Calu3 (cell line): ENCODE results near the gene MIB1. TPM values are rescaled to one million over a fixed set of nuclear protein-coding genes. Genes with fewer than 3 reads are reported as not detected.

Experiments used
- BruUV-seq: library from RNA; stranded (reverse); fragments of 400-500 nt; replicated peaks from 2 replicates; lab custom pipeline; 2021; lab: Mats Ljungman, UMichigan
- CTCF ChIA-PET: fragments of 300-600 bp; sonication (Branson Sonifier 250); formaldehyde crosslinking; loops from one replicate; lab custom pipeline; 2022; ENCODE audit warnings: antibody characterized with exemption; lab: Charles Lee
- DNase-seq: peaks from one replicate; pipeline ENCODE4 v3.0.0; 2022
- H3K27ac Mint-ChIP-seq: one replicate; pipeline ENCODE4 v1.8.0; 2022; ENCODE audit warnings: mixed read lengths; ENCODE audit not compliant: unreplicated experiment
- H3K27me3 Mint-ChIP-seq: one replicate; pipeline ENCODE4 v1.8.0; 2022; ENCODE audit warnings: mixed read lengths; ENCODE audit not compliant: unreplicated experiment
- H3K36me3 Mint-ChIP-seq: one replicate; pipeline ENCODE4 v1.8.0; 2022; ENCODE audit warnings: mild to moderate bottlenecking, moderate library complexity, mixed read lengths; ENCODE audit not compliant: insufficient read depth, unreplicated experiment
- H3K4me1 Mint-ChIP-seq: one replicate; pipeline ENCODE4 v1.8.0; 2022; ENCODE audit warnings: mild to moderate bottlenecking, low read depth, mixed read lengths; ENCODE audit not compliant: unreplicated experiment
- H3K4me3 Mint-ChIP-seq: one replicate; pipeline ENCODE4 v1.8.0; 2022; ENCODE audit warnings: mild to moderate bottlenecking, low read depth, moderate library complexity, mixed read lengths; ENCODE audit not compliant: unreplicated experiment
- H3K9me3 Mint-ChIP-seq: one replicate; pipeline ENCODE4 v1.8.0; 2022; ENCODE audit warnings: low read depth, mixed read lengths; ENCODE audit not compliant: unreplicated experiment
- intact Hi-C: fragments of 100-400 bp; cut with micrococcal nuclease; formaldehyde crosslinking; loops from one replicate; pipeline ENCODE4 v1.10.0; 2022; ENCODE audit not compliant: unreplicated experiment
- total RNA-seq: library from RNA; stranded (reverse); gene quantifications from 2 replicates; pipeline ENCODE4 v1.2.3, GENCODE V29; 2022
- TF ChIP-seq, protein P1 (sequence below): fragments of 200-600 bp; IDR thresholded peaks from one replicate; pipeline ENCODE4 v1.8.0; 2022; ENCODE audit warnings: antibody characterized with exemption; ENCODE audit not compliant: unreplicated experiment

The MIB1 gene
- total RNA-seq, 1 experiment from 2014 or later: 33.6 TPM

DNA sequence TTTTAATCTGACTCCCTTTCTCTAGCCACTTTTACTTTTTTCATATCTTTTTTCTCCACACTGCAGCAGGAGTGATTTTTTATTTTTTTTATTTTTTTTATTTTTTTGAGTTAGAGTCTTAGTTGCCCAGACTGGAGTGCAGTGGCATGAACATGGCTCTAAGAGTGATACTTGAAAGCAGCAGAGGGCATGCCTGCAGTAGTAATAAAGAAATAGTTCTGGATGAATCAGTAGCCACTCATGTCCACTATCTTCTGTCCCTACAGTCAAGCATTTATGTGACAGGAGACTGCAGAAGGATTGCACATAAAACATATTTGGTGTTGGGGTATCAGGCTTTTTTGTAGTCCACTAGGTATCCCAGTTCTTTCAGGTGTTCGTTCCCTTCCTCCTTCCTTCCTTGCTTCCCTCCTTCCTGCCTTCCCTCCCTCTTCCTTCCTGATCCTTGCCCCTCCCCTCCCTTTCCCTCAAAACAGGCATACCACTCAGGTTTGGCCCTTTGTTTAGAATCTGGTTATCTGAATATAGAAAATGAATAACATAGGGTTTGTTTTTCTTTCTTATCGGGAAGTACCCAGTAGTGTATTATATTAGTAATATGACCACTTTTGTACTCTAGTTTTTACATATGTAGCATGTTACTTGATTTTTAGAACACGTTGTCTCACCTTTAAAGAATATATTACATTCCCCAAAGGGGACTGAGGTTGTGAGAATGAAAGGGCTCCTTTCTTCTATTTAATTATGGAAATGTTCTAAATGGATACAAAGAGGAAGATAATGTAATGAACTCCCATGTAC, 23.5 kb downstream of the MIB1 start:
- CTCF ChIA-PET: interaction anchor here (0.7 kb wide), 1 partner anchor 380 kb away, joined by 3 read pairs; no protein-coding TSS in a partner anchor

DNA sequence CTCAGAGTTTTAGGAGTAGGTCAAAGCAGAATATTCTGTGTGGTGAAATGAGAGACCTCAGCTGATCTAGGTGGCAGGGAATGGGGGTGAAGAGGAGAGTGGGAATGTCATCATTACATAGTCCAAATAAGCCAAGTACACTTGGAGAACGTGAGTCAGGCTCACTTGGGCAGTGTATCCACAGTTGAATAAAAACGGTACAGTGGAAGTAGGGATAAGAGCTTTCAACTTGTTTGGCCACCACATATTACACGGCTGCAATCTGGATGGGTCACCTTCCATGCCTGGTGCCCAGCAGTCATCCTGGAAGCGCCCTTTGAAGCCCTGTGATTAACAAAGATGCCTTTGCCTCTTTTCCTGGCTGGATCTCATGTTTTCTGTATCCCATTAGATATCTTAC, 28.6 kb downstream of the MIB1 start:
- H3K27ac Mint-ChIP-seq: no peak overlapping the region
- no peaks in the 10 kb centered on the region for H3K9me3 Mint-ChIP-seq
- H3K4me3 Mint-ChIP-seq: no peak overlapping the region
- no peak for DNase-seq
- H3K36me3 Mint-ChIP-seq: no peaks in the 10 kb centered on the region
- TF ChIP-seq, protein P1, sequence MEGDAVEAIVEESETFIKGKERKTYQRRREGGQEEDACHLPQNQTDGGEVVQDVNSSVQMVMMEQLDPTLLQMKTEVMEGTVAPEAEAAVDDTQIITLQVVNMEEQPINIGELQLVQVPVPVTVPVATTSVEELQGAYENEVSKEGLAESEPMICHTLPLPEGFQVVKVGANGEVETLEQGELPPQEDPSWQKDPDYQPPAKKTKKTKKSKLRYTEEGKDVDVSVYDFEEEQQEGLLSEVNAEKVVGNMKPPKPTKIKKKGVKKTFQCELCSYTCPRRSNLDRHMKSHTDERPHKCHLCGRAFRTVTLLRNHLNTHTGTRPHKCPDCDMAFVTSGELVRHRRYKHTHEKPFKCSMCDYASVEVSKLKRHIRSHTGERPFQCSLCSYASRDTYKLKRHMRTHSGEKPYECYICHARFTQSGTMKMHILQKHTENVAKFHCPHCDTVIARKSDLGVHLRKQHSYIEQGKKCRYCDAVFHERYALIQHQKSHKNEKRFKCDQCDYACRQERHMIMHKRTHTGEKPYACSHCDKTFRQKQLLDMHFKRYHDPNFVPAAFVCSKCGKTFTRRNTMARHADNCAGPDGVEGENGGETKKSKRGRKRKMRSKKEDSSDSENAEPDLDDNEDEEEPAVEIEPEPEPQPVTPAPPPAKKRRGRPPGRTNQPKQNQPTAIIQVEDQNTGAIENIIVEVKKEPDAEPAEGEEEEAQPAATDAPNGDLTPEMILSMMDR: no peak
- no TSS peak for BruUV-seq
- H3K4me1 Mint-ChIP-seq: no peaks in the 10 kb centered on the region
- CTCF ChIA-PET: no interaction called here
- intact Hi-C loops: no loop called here
- no peaks in the 10 kb centered on the region for H3K27me3 Mint-ChIP-seq

More for the DNA sequence above, 23.5 kb downstream of the MIB1 start:
- Mint-ChIP-seq H3K4me3 (no peak overlapping the region), H3K27ac (no peak overlapping the region), H3K9me3 (no peaks in the 10 kb centered on the region), H3K27me3 (no peaks in the 10 kb centered on the region), H3K4me1 (peaks cover 9% of the 10 kb centered on the region), H3K36me3 (no peaks in the 10 kb centered on the region)
- intact Hi-C loops: loop anchor here (5.0 kb wide), 1 partner anchor 38 kb away; no protein-coding TSS in a partner anchor
- TF ChIP-seq, protein P1: no peak
- DNase-seq: no peak
- BruUV-seq: no TSS peak

DNA sequence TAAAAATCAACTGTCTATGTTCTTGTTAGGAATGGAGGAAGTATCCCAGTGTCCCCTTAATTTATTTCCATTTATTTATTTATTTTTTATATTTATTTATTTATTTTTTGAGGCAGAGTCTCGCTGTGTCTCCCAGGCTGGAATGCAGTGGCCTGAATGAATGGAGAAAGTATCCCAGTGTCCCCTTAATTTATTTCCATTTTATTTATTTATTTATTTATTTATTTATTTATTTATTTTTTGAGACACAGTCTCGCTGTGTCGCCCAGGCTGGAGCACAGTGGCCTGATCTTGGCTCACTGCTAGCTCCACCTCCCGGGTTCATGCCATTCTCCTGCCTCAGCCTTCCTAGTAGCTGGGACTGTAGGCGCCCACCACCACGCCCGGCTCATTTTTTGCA, 34.1 kb downstream of the MIB1 start:
- BruUV-seq: no TSS peak
- no peak overlapping the region for H3K27ac Mint-ChIP-seq
- intact Hi-C loops: no loop called here
- H3K27me3 Mint-ChIP-seq: no peaks in the 10 kb centered on the region
- no peak overlapping the region for H3K4me3 Mint-ChIP-seq
- H3K4me1 Mint-ChIP-seq: no peaks in the 10 kb centered on the region
- no peak for DNase-seq
- H3K9me3 Mint-ChIP-seq: no peaks in the 10 kb centered on the region
- TF ChIP-seq, protein P1: no peak
- peaks cover 10% of the 10 kb centered on the region for H3K36me3 Mint-ChIP-seq
- CTCF ChIA-PET: no interaction called here

DNA sequence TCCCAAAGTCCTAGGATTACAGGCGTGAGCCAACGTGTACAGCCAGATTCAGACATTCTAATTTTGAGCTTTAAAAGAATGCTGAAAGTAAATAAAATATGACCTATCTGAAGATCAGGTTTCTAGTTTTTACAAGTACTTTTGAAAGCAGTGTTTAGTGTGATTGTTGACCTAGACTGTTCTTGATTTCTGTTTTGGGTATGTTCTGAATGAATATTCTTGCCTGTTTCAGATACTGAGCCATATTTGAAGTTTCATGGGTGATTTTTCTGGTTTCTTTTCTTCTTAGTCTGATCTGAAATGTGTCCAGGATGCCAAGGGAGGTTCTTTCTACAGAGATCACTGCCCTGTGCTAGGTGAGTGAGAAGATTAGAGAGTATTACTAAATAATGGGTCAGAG, 37.2 kb downstream of the MIB1 start:
- Mint-ChIP-seq H3K9me3 (no peaks in the 10 kb centered on the region), H3K27ac (no peak overlapping the region), H3K4me1 (no peaks in the 10 kb centered on the region), H3K36me3 (peaks cover 15% of the 10 kb centered on the region), H3K4me3 (no peak overlapping the region), H3K27me3 (no peaks in the 10 kb centered on the region)
- CTCF ChIA-PET: no interaction called here
- no peak for DNase-seq
- TF ChIP-seq, protein P1: no peak
- intact Hi-C loops: no loop called here
- no TSS peak for BruUV-seq
